Endometrial microvascular endothelial cells (primary cell): Measurements from ENCODE around the gene ZKSCAN3. TPM values are rescaled to one million over a fixed set of nuclear protein-coding genes. Genes with fewer than 3 reads are reported as not detected.

Source experiments
- in situ Hi-C: cut with HindIII; loops from 2 replicates; pipeline ENCODE4 v1.10.0; 2017; ENCODE audit warnings: low sequenced_read_pairs, low pct_unique_long_range_greater_than_20kb; ENCODE audit errors: inconsistent ontology term
- total RNA-seq: library from RNA; depleted of rRNA; stranded (reverse); fragments of >200 nt; gene quantifications from one replicate; pipeline ENCODE4 v1.2.3, GENCODE V29; 2015; ENCODE audit errors: inconsistent ontology term

Gene ZKSCAN3
- total RNA-seq, 1 donor from 2014 or later: 2.9 TPM

DNA sequence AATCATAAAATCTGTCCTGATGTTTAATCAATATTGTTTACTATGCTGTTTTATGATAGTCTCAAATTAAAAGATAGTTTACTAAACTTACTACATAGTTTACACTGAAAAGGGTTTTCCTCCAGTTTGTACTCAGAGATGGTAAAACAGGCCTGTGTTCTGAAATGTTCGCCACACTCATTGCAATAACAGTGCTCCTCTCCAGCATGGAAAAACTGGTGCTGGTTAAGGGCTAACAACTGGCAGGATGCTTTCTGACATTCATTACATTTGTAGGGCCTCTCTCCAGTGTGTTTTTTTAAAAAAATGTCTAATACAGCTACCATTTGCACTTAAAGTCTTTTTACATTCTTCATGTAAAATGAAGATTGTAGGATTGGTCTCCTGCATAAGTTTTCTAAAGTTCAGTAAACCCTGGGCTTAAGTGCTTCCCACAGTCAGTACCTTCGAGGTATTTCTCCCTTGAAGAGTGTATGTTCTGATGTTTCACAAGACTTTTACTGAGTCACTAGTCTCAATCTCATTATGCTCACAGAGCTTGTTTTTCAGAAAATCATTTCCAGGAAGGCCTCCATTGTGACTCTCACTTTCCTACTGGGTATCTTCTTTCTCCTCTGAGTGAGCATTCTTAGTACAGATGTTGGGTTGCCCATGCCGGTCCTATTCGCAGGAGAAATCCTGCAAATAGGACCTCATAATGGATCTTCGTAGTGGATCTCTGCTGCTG, 58.5 kb downstream of the ZKSCAN3 start:
- in situ Hi-C loops: no loop called here

DNA sequence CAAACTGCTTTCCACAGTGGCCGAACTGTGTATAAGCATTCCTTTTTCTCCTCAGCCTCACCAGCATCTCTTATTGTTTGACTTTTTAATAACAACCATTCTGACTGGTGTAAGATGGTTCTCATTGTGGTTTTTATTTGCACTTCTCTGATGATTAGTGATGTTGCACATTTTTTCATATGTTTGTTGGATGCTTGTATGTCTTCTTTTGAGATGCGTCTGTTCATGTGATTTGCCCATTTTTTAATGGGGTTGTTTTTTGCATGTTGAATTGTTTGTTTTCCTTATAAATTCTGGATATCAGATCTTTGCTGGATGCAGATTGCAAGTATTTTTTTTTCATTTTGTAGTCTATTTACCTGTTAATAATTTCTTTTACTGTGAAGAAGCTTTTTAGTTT, 61.0 kb downstream of the ZKSCAN3 start:
- in situ Hi-C loops: no loop called here

DNA sequence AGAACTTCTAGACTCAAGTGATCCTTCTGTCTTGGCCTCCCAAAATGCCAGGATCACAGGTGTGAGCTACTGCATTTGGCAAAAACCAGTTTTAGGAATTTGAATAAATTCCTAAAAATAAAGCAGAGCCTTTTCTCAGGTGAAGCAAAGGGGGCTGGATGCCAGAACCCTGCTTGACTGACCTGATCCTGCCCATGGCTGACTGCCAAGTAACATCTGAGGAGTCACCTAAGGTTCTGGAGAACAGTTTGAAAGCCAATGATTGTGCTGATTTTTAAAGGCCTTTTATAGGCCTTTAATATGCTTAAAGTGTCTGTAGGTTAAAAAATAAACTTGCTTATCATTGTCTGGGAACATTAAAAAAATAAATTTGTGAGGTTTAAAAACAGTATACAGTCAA, 63.9 kb downstream of the ZKSCAN3 start:
- in situ Hi-C loops: no loop called here

Other genes with a start within 250 kb of the ZKSCAN3 start
- 4.9 TPM for gene ZSCAN16, start 225.3 kb upstream of the ZKSCAN3 start, total RNA-seq
- gene ZKSCAN8, start 208.1 kb upstream of the ZKSCAN3 start, total RNA-seq: 11.2 TPM
- 11.8 TPM for gene ZSCAN9, start 124.7 kb upstream of the ZKSCAN3 start, total RNA-seq
- 4.1 TPM for gene ZKSCAN4, start 97.7 kb upstream of the ZKSCAN3 start, total RNA-seq
- gene NKAPL, start 90.7 kb upstream of the ZKSCAN3 start, total RNA-seq: 0.19 TPM
- gene ZSCAN26, start 82.8 kb upstream of the ZKSCAN3 start, total RNA-seq: 38.7 TPM
- gene PGBD1, start 68.4 kb upstream of the ZKSCAN3 start, total RNA-seq: 11.9 TPM
- gene ZSCAN31, start 13.8 kb upstream of the ZKSCAN3 start, total RNA-seq: 16.5 TPM
- 2.1 TPM for gene ZSCAN12, start 49.8 kb downstream of the ZKSCAN3 start, total RNA-seq
- 0.28 TPM for gene ZSCAN23, start 93.5 kb downstream of the ZKSCAN3 start, total RNA-seq
- gene GPX6, start 165.8 kb downstream of the ZKSCAN3 start, total RNA-seq: not detected
- not detected for gene GPX5, start 175.9 kb downstream of the ZKSCAN3 start, total RNA-seq